Left lung (tissue), 10 donors: ENCODE measurements around the gene PRRG2. TPM values are rescaled to one million over a fixed set of nuclear protein-coding genes. Genes with fewer than 3 reads are reported as not detected.

Source experiments
- ATAC-seq: fragments of 200-7000 bp; cut with Tn5 transposase; one replicate; pipeline ENCODE4 v1.9.1; 2020; ENCODE audit warnings: moderate library complexity
- DNase-seq, 4 donors: peaks; one replicate each; pipeline ENCODE4 v3.0.0-alpha.2; 2013 to 2020
- H3K27ac ChIP-seq, 2 donors: fragments of 200-600 bp; sonication (generic) in 1 of 2; one replicate each; pipeline versions ENCODE4 v1.5.0 to v1.8.0; 2020 to 2021
- H3K27me3 ChIP-seq, 2 donors: fragments of 200-600 bp; sonication (generic) in 1 of 2; one replicate each; pipeline versions ENCODE4 v1.5.0 to v1.8.0; 2020 to 2021
- H3K36me3 ChIP-seq, 2 donors: fragments of 200-600 bp; sonication (generic) in 1 of 2; one replicate each; pipeline versions ENCODE4 v1.5.0 to v1.8.0; 2020 to 2021
- H3K4me1 ChIP-seq, 2 donors: fragments of 200-600 bp; one replicate each; pipeline ENCODE4 v1.8.0; 2021
- H3K4me3 ChIP-seq, 2 donors: fragments of 200-600 bp; sonication (generic) in 1 of 2; one replicate each; pipeline versions ENCODE4 v1.5.0 to v1.8.0; 2020 to 2021; ENCODE audit warnings: mild to moderate bottlenecking in 1 of 2
- H3K9me3 ChIP-seq, 2 donors: fragments of 200-600 bp; sonication (generic) in 1 of 2; one replicate each; pipeline versions ENCODE4 v1.5.0 to v1.8.0; 2020 to 2021
- intact Hi-C, 2 donors: fragments of 100-400 bp; cut with DNase I; formaldehyde crosslinking; loops; one replicate each; pipeline versions ENCODE4 v1.11.2 to v1.14.2; 2022
- polyA plus RNA-seq, 6 donors: library from polyadenylated mRNA; unstranded; fragments of 120-200 nt; gene quantifications; one replicate each; pipeline ENCODE4 v1.2.1, GENCODE V29; 2013; ENCODE audit not compliant: insufficient read length in 6 of 6
- total RNA-seq, 2 donors: library from RNA; stranded (reverse); fragmentation: NEBNext Ultra II Directional; extraction: Animal tissue kit (Norgen Biotek cat#: 25700); gene quantifications; one replicate each; pipeline ENCODE4 v1.2.1, GENCODE V29; 2021
- TF ChIP-seq, protein P1 (sequence below), 2 donors: fragments of 200-600 bp; sonication (generic) in 1 of 2; IDR thresholded peaks; one replicate each; pipeline versions ENCODE4 v1.5.0 to v1.8.0; 2021; ENCODE audit warnings: antibody characterized with exemption in 2 of 2
- donor health status: DM: no; HTN: yes; CAD: no.
- donor health status: DM: no; HTN: no; CAD: no.

The PRRG2 gene
- total and polyA plus RNA-seq, 8 donors: 3.8 to 13.6 (median 5.8) TPM

DNA sequence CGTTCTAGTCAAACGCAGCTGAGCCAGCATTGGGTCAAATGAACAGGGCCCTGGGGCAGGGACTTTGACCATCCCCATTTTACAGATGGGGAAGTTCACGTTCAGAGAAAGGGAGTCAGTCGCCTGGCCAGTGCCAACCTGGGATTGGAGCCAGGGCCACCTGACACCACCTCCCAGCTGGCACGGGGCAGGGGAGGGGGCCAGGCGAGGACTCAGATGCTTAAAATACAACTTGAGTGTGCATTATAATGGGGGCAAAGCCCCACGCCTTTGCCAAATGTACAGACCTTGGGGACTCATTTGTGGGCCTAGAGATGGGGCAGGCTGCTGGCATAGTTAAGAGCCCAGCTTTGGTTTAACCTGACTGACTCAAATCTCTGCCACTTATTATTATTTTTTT is 24.5 kb downstream of the PRRG2 start:
- intact Hi-C loops: no loop called here
- peaks cover 0 to 99% of the 10 kb centered on the region in 2 donors for H3K36me3 ChIP-seq
- H3K4me3 ChIP-seq: no peak overlapping the region
- no peaks in the 10 kb centered on the region for H3K9me3 ChIP-seq
- H3K27me3 ChIP-seq: no peaks in the 10 kb centered on the region
- ATAC-seq (no peak), DNase-seq (no peak)
- no peak overlapping the region for H3K27ac ChIP-seq
- peaks cover 0 to 7% of the 10 kb centered on the region in 2 donors for H3K4me1 ChIP-seq
- TF ChIP-seq, protein P1, sequence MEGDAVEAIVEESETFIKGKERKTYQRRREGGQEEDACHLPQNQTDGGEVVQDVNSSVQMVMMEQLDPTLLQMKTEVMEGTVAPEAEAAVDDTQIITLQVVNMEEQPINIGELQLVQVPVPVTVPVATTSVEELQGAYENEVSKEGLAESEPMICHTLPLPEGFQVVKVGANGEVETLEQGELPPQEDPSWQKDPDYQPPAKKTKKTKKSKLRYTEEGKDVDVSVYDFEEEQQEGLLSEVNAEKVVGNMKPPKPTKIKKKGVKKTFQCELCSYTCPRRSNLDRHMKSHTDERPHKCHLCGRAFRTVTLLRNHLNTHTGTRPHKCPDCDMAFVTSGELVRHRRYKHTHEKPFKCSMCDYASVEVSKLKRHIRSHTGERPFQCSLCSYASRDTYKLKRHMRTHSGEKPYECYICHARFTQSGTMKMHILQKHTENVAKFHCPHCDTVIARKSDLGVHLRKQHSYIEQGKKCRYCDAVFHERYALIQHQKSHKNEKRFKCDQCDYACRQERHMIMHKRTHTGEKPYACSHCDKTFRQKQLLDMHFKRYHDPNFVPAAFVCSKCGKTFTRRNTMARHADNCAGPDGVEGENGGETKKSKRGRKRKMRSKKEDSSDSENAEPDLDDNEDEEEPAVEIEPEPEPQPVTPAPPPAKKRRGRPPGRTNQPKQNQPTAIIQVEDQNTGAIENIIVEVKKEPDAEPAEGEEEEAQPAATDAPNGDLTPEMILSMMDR (IDR thresholded peaks at IDR 0.05): no peak

- ATAC-seq (no peak), DNase-seq (no peak)
- intact Hi-C loops: no loop called here
- H3K9me3 ChIP-seq: no peaks in the 10 kb centered on the region
- no peak overlapping the region for H3K4me3 ChIP-seq
- peaks cover 0 to 40% of the 10 kb centered on the region in 2 donors for H3K4me1 ChIP-seq
- H3K27me3 ChIP-seq: no peaks in the 10 kb centered on the region
- peaks cover 0 to 75% of the 10 kb centered on the region in 2 donors for H3K36me3 ChIP-seq
- TF ChIP-seq, protein P1 (IDR thresholded peaks at IDR 0.05): no peak
- H3K27ac ChIP-seq: no peak overlapping the region
These were observed 28.5 kb downstream of the PRRG2 start for GRCh38 chr19:49609499-49610092.

GRCh38 chr19:49613374-49613773 is 32.3 kb downstream of the PRRG2 start:
- Histone ChIP-seq H3K4me3 (no peak overlapping the region), H3K36me3 (peaks cover 0 to 73% of the 10 kb centered on the region in 2 donors), H3K27ac (peak overlapping the region in 1 of 2 donors; percentile 41), H3K4me1 (peaks cover 0 to 34% of the 10 kb centered on the region in 2 donors), H3K27me3 (no peaks in the 10 kb centered on the region), H3K9me3 (no peaks in the 10 kb centered on the region)
- no peak for ATAC-seq
- TF ChIP-seq, protein P1 (IDR thresholded peaks at IDR 0.05): no peak
- DNase-seq: no peak
- intact Hi-C loops: no loop called here

DNA sequence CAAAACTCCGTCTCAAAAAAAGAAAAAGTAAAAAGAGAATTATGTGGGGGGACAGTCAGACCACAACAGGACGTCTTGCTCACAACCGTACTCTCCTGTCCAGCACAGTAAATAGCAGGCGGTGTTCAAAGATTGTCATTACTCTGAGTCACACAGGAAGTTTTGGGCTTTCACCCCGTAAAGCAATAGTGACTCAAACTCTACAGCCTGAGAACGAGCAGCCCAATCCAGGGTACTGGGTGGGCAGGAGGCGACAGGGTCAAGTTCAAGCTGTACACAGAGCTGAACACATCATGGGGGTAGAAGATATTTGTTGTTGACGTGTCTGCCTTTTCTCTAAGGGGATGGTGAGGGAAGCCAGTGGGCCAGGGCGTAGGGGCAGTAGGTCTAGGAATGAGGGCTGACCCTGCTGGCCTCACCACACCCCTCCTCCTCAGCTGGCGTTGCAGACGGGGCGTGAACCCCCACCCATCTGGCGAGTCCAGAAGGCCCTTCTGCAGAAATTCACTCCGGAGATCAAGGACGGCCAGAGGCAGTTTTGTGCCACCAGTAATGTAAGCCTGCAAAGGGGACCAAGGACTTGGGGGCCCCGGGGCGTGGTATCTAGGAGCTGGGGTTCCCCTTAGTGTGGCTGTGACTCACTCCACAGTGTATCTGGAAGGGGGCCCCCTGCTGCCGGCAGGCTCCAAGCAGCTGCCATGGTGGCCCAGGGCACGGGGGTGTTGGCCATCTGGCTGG is 33.1 kb downstream of the PRRG2 start:
- intact Hi-C loops: no loop called here
- TF ChIP-seq, protein P1 (IDR thresholded peaks at IDR 0.05): no peak
- no peaks in the 10 kb centered on the region for H3K9me3 ChIP-seq
- no peak overlapping the region for H3K4me3 ChIP-seq
- DNase-seq: peak in 1 of 4 donors; percentile 71
- ATAC-seq: peak; percentile 17
- peaks cover 0 to 34% of the 10 kb centered on the region in 2 donors for H3K4me1 ChIP-seq
- peaks cover 0 to 73% of the 10 kb centered on the region in 2 donors for H3K36me3 ChIP-seq
- H3K27ac ChIP-seq: peak overlapping the region in 1 of 2 donors; percentile 41
- H3K27me3 ChIP-seq: no peaks in the 10 kb centered on the region

DNA sequence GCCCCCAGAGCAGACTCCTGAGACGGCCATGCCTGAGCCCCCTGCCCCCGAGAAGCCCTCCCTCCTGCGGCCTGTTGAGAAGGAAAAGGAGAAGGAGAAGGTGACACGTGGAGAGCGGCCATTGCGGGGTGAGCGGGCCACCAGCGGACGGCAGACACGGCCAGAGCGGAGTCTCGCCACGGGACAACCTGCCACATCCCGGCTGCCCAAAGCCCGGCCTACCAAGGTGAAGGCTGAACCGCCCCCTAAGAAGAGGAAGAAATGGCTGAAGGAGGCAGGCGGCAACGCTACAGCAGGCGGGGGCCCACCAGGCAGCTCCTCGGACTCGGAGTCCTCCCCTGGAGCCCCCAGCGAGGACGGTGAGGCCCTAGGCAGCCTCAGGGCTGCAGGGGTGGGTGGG is 34.7 kb downstream of the PRRG2 start:
- no peak overlapping the region for H3K4me3 ChIP-seq
- TF ChIP-seq, protein P1 (IDR thresholded peaks at IDR 0.05): no peak
- H3K27me3 ChIP-seq: no peaks in the 10 kb centered on the region
- no peak overlapping the region for H3K27ac ChIP-seq
- H3K36me3 ChIP-seq: peaks cover 0 to 72% of the 10 kb centered on the region in 2 donors
- intact Hi-C loops: no loop called here
- DNase-seq (peak in 1 of 4 donors; percentile 67), ATAC-seq (no peak)
- H3K4me1 ChIP-seq: peaks cover 0 to 34% of the 10 kb centered on the region in 2 donors
- no peaks in the 10 kb centered on the region for H3K9me3 ChIP-seq
